Cardiac muscle cell (in vitro differentiated cells and primary cell): Measurements from ENCODE around the gene CAPZA1. TPM values are rescaled to one million over a fixed set of nuclear protein-coding genes. Genes with fewer than 3 reads are reported as not detected.

Experiments
- DNase-seq, 2 donors: peaks; one replicate each; pipeline versions ENCODE4 v3.0.0 to v3.0.0-alpha.2; 2010 to 2017; ENCODE audit warnings: low read depth in 1 of 2, low spot score in 1 of 2
- H3K27ac ChIP-seq: fragments of 200-600 bp; sonication (generic); 2 replicates; pipeline ENCODE4 v1.5.1; 2016
- H3K27me3 ChIP-seq: fragments of 200-600 bp; sonication (generic); 2 replicates; pipeline ENCODE4 v1.6.0; 2016; ENCODE audit warnings: control low read depth
- H3K36me3 ChIP-seq: fragments of 200-600 bp; sonication (generic); 2 replicates; pipeline ENCODE4 v1.5.1; 2016; ENCODE audit warnings: control low read depth
- H3K4me1 ChIP-seq: fragments of 200-600 bp; sonication (generic); 2 replicates; pipeline ENCODE4 v1.8.1; 2017; ENCODE audit warnings: low read depth, mild to moderate bottlenecking, mixed run types
- H3K4me3 ChIP-seq: fragments of 200-600 bp; sonication (generic); 2 replicates; pipeline ENCODE4 v1.5.1; 2016; ENCODE audit warnings: mild to moderate bottlenecking
- H3K9me3 ChIP-seq: fragments of 200-600 bp; sonication (generic); 2 replicates; pipeline ENCODE4 v1.5.1; 2017; ENCODE audit warnings: low read depth, mild to moderate bottlenecking, control low read depth
- polyA plus RNA-seq: library from polyadenylated mRNA; unstranded; fragments of >200 nt; fragmentation: Nextera tagmentation; extraction: Ambion mirVana; gene quantifications from 2 replicates; pipeline ENCODE4 v1.2.1, GENCODE V29; 2016
- total RNA-seq: library from RNA; depleted of rRNA; stranded (reverse); fragments of >200 nt; gene quantifications from 2 replicates; pipeline ENCODE4 v1.2.3, GENCODE V29; 2016
- TF ChIP-seq, protein P1 (sequence below): IDR thresholded peaks from 2 replicates; pipeline ENCODE4 v1.5.1; 2012; ENCODE audit warnings: low read depth, mild to moderate bottlenecking, low read length

CAPZA1 gene
- total and polyA plus RNA-seq, 2 experiments from 2014 or later, result 94.9 to 122 TPM

- H3K27ac ChIP-seq, result peak overlapping the region; percentile 55
- peaks cover 10% of the 10 kb centered on the region for H3K4me1 ChIP-seq
- TF ChIP-seq, protein P1, sequence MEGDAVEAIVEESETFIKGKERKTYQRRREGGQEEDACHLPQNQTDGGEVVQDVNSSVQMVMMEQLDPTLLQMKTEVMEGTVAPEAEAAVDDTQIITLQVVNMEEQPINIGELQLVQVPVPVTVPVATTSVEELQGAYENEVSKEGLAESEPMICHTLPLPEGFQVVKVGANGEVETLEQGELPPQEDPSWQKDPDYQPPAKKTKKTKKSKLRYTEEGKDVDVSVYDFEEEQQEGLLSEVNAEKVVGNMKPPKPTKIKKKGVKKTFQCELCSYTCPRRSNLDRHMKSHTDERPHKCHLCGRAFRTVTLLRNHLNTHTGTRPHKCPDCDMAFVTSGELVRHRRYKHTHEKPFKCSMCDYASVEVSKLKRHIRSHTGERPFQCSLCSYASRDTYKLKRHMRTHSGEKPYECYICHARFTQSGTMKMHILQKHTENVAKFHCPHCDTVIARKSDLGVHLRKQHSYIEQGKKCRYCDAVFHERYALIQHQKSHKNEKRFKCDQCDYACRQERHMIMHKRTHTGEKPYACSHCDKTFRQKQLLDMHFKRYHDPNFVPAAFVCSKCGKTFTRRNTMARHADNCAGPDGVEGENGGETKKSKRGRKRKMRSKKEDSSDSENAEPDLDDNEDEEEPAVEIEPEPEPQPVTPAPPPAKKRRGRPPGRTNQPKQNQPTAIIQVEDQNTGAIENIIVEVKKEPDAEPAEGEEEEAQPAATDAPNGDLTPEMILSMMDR, result no peak
- no peak for DNase-seq
- peaks cover 16% of the 10 kb centered on the region for H3K36me3 ChIP-seq
- H3K4me3 ChIP-seq, result no peak overlapping the region
- no peaks in the 10 kb centered on the region for H3K27me3 ChIP-seq
- no peaks in the 10 kb centered on the region for H3K9me3 ChIP-seq
Observed at GRCh38 chr1:112687785-112688496, 68.3 kb downstream of the CAPZA1 start.

DNA sequence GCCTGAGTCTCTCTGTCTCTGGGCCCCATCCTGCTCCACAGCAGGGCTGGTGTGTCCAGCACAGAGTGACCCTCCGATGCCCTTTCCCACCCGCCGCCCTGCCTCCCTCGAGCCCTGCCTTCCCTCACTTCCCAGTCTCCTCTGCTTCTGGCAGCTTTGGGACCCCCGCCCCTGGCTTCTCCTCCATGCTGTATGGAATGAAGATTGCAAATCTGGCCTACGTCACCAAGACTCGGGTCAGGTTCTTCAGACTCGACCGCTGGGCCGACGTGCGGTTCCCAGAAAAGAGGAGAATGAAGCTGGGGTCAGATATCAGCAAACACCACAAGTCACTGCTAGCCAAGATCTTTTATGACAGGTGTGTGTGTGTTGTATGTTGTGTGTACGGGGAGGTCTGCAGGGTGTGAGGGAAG, 69.2 kb downstream of the CAPZA1 start:
- peak in 1 of 2 donors; percentile 14 for DNase-seq
- TF ChIP-seq, protein P1, result no peak
- Histone ChIP-seq H3K27me3 (no peaks in the 10 kb centered on the region), H3K36me3 (peaks cover 21% of the 10 kb centered on the region), H3K4me1 (peaks cover 10% of the 10 kb centered on the region), H3K4me3 (no peak overlapping the region), H3K9me3 (no peaks in the 10 kb centered on the region), H3K27ac (peak overlapping the region; percentile 55)

- Histone ChIP-seq H3K27ac (peak overlapping the region; percentile 55), H3K4me1 (peaks cover 10% of the 10 kb centered on the region), H3K36me3 (peaks cover 26% of the 10 kb centered on the region)
Observed at GRCh38 chr1:112689196-112689841, 69.7 kb downstream of the CAPZA1 start.

GRCh38 chr1:112689842-112690237, 70.2 kb downstream of the CAPZA1 start:
- Histone ChIP-seq H3K4me1 (peaks cover 10% of the 10 kb centered on the region), H3K27ac (no peak overlapping the region), H3K27me3 (no peaks in the 10 kb centered on the region), H3K9me3 (no peaks in the 10 kb centered on the region), H3K36me3 (peaks cover 32% of the 10 kb centered on the region), H3K4me3 (no peak overlapping the region)
- TF ChIP-seq, protein P1, result no peak
- no peak for DNase-seq

More at GRCh38 chr1:112689196-112689841, 69.7 kb downstream of the CAPZA1 start:
- Histone ChIP-seq H3K27me3 (no peaks in the 10 kb centered on the region), H3K9me3 (no peaks in the 10 kb centered on the region), H3K4me3 (no peak overlapping the region)
- DNase-seq, result no peak
- TF ChIP-seq, protein P1, result no peak

GRCh38 chr1:112692681-112693080, 73.0 kb downstream of the CAPZA1 start:
- H3K36me3 ChIP-seq, result peaks cover 43% of the 10 kb centered on the region
- peaks cover 8% of the 10 kb centered on the region for H3K4me1 ChIP-seq
- no peak overlapping the region for H3K27ac ChIP-seq
- no peak overlapping the region for H3K4me3 ChIP-seq
- DNase-seq, result no peak
- H3K27me3 ChIP-seq, result no peaks in the 10 kb centered on the region
- TF ChIP-seq, protein P1, result no peak
- H3K9me3 ChIP-seq, result no peaks in the 10 kb centered on the region
